GM13976 (cell line): ENCODE measurements around the gene DLL1.

Source experiments
- DNase-seq: peaks from one replicate; pipeline ENCODE4 v3.0.0; 2012; ENCODE audit warnings: low spot score
- CTCF ChIP-seq: IDR thresholded peaks from 2 replicates; pipeline ENCODE4 v1.5.1; 2012; ENCODE audit warnings: borderline replicate concordance, mild to moderate bottlenecking; ENCODE audit not compliant: insufficient read depth; ENCODE audit errors: extremely low read depth, missing control alignments, control extremely low read depth
- in situ Hi-C: fragments of 300-500 bp; cut with MboI; formaldehyde crosslinking; loops from one replicate; pipeline ENCODE4 v1.12.0; 2022; ENCODE audit warnings: low sequenced_read_pairs, mixed read lengths, inconsistent platforms; ENCODE audit not compliant: unreplicated experiment

The DLL1 gene

GRCh38 chr6:170314983-170315382, 24.1 kb upstream of the DLL1 start:
- TF ChIP-seq CTCF = no peak
- in situ Hi-C loops = no loop called here
- DNase-seq = no peak

- DNase-seq = no peak
- no peak for TF ChIP-seq CTCF
- in situ Hi-C loops = no loop called here
Measured at GRCh38 chr6:170313716-170314295, 22.9 kb upstream of the DLL1 start.

GRCh38 chr6:170312876-170313275, 22.0 kb upstream of the DLL1 start:
- no peak for DNase-seq
- in situ Hi-C loops = no loop called here
- TF ChIP-seq CTCF = no peak

GRCh38 chr6:170311696-170312095, 20.8 kb upstream of the DLL1 start:
- in situ Hi-C loops = no loop called here
- no peak for TF ChIP-seq CTCF
- no peak for DNase-seq

GRCh38 chr6:170308761-170309160, 17.9 kb upstream of the DLL1 start:
- TF ChIP-seq CTCF = no peak
- no peak for DNase-seq
- in situ Hi-C loops = no loop called here

GRCh38 chr6:170307080-170307545, 16.2 kb upstream of the DLL1 start:
- no peak for TF ChIP-seq CTCF
- peak; percentile 45 for DNase-seq
- in situ Hi-C loops = no loop called here

- in situ Hi-C loops = no loop called here
- no peak for TF ChIP-seq CTCF
- peak; percentile 98 for DNase-seq
Measured at GRCh38 chr6:170306324-170307079, 15.6 kb upstream of the DLL1 start, which contains the start of gene FAM120B. Gene FAM120B, plus strand, starts transcription at chr6:170306758. Its CDS starts 10,633 bp downstream, at chr6:170317391.
